Right forelimb (tissue), 1 donor: ENCODE measurements around the gene ASF1A.
"Not testable (repeated sequence)": the region's sequence is repeated elsewhere in the genome, so short reads cannot be mapped to it uniquely, and the experiment has no call there.

Experiments used
- DNase-seq: peaks from one replicate; pipeline ENCODE4 v3.0.0-alpha.2; 2018

Gene ASF1A

DNA sequence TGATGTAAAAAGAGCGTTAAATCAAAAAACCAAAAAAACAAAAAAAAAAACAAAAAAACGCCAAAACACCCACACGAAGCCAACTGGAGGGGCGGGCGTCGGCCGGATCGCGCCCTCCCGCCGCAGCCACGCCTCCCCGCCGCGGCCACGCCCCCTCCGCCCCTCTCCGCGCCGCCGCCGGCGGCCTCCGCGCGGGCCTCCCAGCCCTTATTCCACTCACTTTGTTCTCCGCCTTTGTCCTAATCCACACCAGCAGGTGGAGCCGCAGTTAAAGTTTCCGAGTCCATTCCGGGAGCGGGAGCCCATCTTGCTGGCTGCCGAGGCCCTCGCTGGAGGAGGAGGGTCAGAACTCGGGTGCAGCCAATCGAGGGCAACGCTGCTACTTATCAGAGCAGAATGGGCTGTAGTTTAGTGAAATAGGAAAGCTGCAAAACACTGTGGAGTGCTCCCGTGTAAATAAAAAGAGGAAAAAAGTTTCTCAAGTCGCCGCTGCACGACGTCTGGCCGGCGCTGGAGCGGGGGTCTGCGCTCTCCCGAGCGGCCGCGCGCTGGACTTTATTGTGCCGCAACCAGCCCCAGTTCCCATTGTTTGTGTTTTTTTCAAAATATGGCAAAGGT is at the start of gene ASF1A:
TSS of gene ASF1A (plus strand) at position 346 of the 618 bp plus-strand sequence. CDS start at position 608, 262 bp downstream.
- DNase-seq: peak; percentile 97

DNA sequence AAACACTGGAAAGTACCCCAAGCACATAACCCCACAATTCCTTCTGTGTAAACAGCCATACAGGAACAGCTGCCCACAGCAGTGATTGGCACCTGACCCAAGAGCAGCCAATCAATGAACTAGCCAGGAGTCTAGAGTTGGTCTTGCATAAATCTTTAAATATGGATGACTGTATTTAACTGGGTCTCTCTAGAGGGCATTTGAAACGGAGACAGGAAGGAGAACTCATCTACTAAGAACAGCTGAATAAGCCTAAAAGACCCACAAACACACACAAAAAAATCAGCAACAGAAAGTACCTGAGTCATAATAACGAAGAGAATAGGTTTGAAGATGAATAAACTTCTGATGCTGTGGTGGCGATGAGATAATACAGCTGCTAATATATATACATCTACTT is 49.0 kb upstream of the ASF1A start:
- DNase-seq: no peak

DNA sequence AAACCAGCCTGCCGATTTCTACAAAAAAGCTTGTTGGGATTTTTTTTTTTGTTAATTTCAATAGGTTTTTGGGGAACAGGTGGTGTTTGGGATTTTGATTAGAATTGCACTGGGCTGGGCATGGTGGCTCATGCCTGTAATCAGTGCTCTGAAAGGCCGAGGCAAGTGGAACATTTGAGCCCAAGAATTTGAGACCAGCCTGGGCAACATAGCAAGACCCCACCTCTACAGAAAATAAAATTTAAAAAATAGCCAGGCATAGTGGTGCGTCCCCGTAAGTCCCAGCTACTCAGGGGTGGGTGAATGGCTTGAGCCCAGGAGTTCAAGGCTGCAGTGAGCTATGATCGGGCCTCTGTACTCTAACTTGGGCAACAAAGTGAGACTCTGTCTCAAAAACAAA is 40.5 kb upstream of the ASF1A start:
- DNase-seq: no peak

DNA sequence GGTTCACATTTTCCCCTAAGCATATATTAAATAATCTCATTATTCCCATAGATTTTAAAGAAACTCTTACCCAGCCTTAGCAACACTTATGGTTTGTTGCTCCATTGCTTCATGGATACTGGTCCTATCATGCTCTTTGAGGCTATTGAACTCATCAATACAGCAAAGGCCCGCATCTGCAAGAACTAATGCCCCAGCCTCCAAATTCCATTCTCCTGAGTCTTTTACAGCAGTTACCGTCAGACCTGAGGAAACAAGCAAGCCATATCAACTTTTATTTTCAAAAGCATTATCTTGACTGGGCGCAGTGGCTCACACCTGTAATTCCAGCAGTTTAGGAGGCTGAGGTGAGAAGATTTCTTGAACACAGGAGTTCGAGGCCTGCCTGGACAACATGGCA is 37.7 kb upstream of the ASF1A start:
- DNase-seq: no peak

DNA sequence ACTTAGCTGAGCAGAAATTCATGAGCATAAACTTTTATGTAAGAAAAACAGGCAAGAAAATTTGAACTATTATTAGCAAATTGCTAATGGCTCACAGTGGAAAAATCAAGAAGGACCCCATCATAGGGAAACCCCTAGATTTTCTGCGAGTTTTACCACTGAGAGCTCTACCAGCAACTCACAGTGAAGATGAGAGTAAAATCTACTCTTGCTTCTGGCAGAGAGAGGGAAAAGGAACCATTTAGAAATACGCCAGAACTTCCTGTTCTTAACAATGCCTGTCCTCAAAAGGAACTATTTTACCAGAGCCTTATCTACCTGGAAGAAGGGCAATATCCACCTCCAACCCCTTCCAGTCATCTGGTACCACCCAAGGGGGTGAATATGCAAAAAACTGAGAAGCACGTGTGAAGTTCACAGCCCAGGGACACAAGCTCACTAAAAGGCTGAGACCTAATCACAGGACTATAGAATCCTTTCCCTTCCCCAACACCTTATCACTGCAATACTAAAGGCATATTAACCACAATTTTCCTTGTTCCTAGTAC is 34.4 kb upstream of the ASF1A start:
- DNase-seq: no peak

DNA sequence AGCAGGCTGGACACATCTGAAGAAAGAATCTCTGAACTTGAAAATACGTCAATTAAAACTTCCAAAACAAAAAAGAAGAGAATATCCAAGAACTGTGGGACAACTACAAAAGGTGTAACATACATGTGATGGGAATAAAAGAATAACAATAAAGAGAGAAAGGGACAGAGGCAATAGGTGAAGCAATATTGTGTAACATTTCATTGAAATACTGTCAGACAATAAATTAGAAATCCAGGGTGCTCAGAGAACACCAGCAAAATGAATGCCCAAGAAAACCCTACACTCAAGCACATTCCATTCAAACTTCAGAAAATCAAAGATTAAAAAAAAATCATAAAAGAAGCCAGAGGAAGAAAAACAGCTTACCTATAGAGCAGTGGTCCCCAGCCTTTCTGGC is 33.6 kb upstream of the ASF1A start:
- DNase-seq: no peak

DNA sequence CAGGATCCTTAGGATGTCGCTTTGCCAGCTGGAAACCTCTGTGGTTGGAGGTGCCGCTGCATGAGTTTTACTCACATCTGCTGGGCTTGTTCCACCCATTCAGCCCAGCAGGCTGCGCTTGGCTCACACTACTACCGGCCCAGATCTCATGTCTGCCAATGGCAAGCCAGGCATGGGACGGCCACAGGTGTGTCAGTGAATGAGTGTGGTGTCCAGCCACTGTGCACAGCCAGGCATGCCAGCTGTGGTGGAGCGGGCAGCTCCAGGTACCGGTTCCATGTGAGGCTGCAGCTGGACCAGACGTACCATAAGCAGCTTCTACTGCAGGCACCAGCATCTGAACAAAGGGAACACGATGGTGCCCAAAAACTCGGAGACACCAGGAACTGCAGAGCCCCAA is 33.1 kb upstream of the ASF1A start:
- DNase-seq: no peak

DNA sequence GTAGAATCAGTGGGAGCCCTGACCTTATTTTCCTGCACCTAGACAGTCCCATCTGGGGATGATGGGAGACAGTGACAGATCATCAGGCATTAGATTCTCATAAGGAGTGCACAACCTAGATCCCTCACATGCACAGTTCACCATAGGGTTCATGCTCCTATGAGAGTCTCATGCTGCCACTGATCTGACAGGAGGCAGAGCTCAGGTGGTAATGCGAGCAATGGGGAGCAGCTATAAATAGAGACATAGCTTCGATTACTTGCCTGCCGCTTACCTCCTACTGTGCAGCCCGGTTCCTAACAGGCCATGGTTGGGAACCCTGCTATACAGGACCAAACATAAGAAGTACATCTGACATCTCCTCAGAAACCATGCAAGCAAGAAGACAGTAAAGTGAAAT is 31.5 kb upstream of the ASF1A start:
- DNase-seq: no peak

DNA sequence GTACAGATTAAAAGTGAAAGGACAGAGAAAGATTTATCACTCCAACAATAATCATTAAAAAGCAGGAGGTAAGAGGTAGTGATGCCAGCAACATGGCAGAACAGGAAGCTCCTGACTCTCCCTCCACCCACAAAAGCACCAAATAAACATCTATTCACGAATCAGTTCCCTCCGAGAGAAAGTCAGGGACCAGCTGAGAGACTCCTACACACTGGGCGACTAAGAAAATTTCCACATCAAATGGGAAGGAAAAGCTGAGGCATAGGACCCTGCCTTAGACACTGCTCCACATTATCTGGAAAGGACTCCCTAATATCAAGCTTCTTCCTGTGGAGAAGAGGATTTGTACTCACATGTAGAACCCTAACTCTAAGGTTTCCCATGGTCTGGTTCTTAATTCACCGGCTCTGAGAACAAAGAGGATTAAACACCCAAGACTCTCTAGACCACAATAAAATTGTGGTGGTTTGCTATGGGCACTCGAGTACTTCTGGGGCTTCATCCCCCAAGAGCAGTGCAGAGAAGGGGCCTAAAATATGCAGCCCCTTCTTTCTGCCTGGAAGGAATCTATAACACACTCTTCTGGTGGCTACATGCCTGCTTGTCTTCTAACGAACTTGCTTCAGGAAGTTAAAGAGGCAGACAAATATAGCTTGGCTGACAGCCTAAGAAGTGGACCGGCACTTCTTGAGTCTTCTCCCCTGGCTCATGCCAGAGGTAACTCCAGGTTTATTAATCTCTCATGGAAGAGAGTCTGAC is 29.4 kb upstream of the ASF1A start:
- no peak for DNase-seq

DNA sequence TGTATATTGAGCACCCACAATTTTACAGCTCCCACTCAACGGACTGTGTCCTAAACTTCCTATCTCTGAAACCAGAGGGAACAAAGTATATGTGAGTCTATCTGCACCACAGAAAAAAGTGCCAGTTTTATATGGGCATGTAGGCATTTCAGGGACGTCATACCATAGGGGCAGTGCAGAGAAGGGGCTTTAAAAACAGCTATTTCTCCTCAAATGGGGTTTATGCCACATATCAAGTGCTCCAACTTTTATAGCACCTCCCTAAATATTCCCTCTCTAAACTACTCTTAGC is 28.9 kb upstream of the ASF1A start:
- no peak for DNase-seq

DNA sequence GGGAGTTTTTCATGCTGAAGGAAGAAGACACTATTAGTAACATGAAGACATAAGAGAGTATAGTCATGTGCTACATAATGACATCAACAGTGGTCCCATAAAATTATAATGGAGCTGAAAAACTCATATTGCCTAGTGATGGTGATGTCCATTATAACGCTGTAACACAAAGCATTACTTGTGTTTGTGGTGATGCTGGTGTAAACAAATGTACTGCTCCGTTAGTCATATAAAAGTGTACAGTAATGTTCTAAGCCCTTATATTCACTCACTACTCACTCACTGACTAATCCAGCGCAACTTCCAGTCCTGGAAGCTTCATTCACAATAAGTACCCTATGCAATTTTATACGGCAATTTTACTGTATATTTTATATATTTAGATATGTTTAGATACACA is 26.8 kb upstream of the ASF1A start:
- DNase-seq: no peak

DNA sequence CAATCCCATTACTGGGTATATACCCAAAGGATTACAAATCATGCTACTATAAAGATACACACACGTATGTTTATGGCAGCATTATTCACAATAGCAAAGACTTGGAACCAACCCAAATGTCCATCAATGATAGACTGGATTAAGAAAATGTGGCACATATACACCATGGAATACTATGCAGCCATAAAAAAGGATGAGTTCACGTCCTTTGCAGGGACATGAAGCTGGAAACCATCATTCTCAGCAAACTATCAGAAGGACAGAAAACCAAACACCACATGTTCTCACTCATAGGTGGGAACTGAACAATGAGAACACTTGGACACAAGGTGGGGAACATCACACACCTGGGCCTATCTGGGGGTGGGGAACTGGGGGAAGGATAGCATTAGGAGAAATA is 25.1 kb upstream of the ASF1A start:
- DNase-seq: not testable (repeated sequence)

DNA sequence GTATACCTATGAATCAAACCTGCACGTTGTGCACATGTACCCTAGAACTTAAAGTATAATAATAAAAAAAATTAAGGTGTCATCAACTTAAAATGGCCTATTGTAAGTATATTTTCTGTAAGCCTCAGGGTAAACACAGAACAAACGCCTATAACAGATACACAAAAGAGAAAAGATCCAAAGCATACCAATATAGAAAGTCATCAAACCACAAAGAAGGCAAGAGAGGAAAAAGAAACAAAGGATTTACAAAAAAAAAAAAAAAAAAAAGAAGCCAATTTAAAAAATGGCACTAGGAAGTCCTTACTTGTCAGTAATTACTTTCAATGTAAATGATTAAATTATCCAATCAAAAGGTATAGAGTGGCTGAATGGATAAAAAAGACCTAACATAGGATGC is 24.6 kb upstream of the ASF1A start:
- no peak for DNase-seq

DNA sequence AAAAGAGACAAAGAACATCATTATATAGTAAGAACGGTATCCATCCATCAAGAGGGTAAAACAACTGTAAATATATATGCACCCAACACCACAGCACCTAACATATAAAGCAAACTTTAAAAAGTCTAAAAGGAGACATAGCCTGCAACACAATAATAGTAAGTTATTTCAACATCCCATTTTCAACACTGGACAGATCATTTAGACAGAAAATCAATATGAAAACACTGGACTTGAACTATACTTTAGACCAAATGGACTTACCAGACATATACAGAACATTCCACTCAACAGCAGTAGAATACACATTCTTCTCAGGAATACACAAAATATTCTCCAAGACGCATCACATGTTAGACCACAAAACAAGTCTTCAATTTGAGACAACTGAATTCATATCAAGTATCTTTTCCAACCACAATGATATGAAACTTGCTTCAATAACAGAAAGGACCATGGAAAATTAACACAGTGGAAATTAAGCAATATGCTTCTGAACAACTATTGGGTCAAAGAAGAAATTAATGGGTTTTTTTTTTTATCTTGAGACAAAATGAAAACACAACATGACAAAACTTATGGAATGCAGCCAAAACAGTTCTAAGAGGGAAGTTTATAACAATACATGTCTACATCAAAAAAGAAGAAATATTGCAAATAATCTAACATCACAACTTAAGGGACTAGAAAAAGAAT is 23.9 kb upstream of the ASF1A start:
- DNase-seq: no peak

DNA sequence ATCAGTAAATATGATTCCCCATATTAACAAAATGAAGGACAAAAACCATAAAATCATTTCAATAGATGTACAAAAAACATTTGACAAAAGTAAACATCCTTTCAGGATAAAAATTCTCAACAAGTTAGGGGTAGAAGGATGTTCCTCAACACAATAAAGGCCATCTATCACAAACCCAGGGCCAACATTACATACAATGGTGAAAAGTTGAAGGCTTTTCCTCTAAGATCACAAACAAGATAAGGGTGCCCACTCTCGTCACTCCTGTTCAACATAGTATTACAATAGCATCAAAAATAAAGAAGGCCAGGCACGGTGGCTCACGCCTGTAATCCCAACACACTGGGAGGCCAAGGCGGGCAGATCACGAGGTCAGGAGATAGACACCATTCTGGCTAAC is 22.6 kb upstream of the ASF1A start:
- no peak for DNase-seq

DNA sequence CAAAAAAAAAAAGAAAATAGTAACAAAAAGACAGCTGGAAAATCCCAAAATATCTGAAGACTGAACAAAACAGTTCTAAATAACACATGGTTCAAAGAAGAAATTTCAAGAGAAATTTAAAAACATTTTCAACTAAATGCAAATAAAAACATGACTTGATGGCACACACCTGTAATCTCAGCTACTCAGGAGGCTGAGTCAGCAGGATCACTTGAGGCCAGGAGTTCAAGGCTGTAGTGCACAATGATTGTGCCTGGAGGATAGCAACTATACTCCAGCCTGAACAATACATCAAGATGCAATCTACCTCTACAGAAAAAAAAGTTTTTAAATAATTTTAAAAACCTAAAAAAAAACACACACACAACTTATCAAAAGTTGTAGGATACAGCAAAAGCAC is 21.6 kb upstream of the ASF1A start:
- no peak for DNase-seq

DNA sequence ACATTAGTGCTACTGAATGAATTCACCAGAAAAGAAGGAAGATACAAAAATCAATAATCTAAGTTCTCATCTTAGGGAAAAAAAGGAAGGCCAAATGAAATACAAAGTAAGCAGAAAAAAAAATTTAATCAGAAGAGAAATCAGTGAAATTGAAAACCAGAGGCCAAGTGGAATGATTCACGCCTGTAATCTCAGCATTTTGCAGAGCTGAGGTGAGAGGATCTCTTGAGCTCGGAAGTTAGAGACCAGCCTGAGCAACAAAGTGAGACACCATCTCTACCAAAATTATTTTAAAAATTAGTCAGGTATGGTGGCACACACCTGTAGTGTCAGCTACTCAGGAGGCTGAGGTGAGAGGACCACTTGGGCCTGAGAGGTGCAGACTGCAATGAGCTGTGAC is 21.2 kb upstream of the ASF1A start:
- no peak for DNase-seq

DNA sequence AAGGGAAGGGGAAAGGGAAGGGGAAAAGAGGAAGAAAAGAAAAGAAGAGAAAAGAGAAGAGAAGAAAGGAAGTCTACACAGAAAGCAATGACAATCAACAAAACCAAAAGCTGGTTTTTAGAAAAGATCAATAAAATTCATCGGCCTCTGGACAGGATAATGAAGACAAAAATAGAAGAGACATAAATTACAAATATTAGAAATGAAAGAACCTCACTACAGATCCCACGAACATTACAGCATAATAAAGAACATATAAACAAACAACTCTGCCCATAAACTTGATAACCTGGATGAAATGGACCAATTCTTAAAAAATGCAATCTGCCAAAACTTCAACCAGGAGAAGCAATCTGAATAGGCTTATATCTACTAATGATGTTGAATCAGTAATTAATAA is 20.7 kb upstream of the ASF1A start:
- no peak for DNase-seq

DNA sequence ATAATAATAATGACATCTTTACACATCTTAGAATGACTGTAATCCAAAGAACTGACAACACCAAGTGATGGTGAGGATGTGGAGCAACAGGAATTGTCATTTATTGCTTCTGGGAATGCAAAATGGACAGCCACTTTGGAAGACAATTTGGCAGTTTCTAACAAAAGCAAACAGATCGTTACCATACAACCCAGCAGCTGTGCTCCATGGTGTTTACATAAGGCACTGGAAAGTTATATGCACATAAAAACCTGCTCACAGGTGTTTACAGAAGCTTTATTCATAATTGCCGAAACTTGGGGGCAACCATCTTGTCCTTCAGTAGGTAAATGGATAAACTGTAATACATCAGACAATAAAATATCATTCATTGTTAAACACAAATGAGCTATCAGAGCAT is 18.3 kb upstream of the ASF1A start:
- DNase-seq: no peak

DNA sequence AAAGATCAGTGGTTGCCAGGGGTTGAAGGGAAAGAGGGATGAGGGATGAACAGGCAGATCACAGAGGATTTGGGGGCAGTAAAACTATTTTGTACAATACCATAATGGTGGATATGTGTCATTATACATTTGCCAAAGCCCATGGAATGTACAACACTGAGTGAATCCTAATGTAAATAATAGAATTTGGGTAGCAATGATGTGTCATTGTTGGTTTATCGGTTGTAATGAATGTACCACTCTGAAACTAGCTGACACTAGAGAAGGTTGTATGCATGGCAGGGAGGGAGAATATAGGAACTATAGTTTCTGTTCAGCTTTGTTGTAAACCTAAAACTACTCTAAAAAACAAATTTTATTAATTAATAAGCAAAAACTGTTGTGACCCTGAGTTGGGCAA is 17.8 kb upstream of the ASF1A start:
- DNase-seq: no peak

DNA sequence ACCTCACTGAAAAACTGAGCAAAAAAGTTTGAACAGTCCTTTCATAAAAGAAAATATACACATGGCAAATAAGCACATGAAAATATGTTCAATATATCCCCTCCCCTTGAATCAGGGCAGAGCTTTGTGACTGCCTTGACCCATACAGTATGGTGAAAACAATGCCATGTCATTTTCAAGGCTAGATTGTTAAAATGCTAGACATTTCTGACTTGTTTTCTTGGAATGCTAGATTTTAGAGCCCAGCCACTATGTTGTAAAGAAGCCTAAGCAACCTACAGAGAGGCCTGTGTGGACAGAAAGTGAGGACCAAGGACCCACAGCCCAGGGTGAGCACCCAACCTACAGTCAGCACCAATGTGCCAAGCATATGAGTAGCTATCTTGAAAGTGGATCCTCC is 17.1 kb upstream of the ASF1A start:
- DNase-seq: no peak

DNA sequence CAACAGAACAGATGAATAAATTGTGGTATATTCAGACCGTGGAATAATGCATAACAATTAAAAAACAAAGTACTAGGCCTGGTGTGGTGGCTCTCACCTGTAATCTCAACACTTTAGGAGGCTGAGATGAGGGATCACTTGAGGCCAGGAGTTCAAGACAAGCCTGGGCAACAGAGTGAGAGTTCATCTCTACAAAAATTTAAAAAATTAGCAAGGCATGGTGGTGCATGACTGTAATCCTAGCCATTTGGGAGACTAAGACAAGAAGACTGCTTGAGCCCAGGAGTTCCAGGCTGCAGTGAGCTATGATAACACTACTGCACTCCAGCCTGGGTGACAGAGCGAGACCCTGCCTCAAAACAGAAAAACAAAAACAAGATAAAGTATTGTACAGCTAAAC is 16.1 kb upstream of the ASF1A start:
- no peak for DNase-seq

DNA sequence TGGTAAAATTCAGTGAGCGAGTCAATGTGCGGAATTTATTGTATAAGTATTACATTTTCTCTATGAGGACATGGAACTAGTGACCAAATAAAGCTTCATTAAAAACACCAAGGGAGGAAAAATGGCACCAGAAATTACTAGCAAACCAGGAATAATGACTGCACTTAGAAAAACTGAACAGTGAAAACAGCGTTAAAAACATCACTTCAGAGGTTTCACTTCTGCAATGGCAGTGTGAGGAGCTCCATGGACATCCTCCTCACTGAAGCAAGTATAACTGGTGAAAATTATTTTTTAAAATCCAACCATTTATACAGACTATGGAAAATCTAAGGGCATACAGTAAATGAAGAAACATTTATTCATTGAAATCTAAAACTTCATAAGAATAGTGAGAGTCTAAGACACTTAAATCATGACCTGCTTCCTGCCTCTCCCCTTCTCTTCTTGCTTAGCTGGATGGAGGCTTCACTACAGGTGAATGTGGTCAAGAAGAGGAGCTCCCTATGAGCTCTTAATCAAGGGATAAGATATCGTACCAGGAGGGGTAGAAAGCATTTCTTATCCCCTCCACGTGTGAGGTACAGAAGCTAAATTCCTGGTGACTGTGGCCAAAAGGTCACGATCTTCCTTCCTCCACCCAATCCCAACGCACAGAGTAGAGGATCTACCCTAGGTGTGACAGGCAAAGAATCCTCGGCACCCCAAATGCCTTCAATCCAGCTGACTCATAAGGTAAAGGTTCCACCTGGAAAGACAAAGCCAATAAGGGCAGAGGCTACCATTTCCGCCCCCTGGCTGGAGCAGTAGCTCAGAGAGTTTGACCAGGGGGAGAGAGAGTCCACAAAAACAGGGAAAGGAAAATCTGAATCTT is 12.3 kb upstream of the ASF1A start:
- DNase-seq: no peak
